BE2C (cell line): ENCODE measurements around the gene SLC4A8.

Experiments
- DNase-seq: peaks from one replicate; pipeline ENCODE4 v3.0.0-alpha.2; 2020
- H3K27me3 ChIP-seq: fragments of 250-450 bp; sonication (Bioruptor Pico); 2 replicates; pipeline ENCODE4 v1.5.1; 2020; ENCODE audit warnings: mild to moderate bottlenecking
- H3K36me3 ChIP-seq: fragments of 250-450 bp; sonication (Bioruptor Pico); 2 replicates; pipeline ENCODE4 v1.5.1; 2020; ENCODE audit warnings: mild to moderate bottlenecking
- H3K4me1 ChIP-seq: fragments of 250-450 bp; sonication (Bioruptor Pico); 2 replicates; pipeline ENCODE4 v1.5.1; 2020
- H3K4me3 ChIP-seq: 2 replicates; pipeline ENCODE4 v1.5.1; 2011; ENCODE audit warnings: low read depth, low read length
- H3K9me3 ChIP-seq: fragments of 250-450 bp; sonication (Bioruptor Pico); 2 replicates; pipeline ENCODE4 v1.5.1; 2020
- TF ChIP-seq, protein P1 (sequence below): IDR thresholded peaks from 2 replicates; pipeline ENCODE4 v1.5.1; 2012; ENCODE audit warnings: mild to moderate bottlenecking, low read depth, low read length

SLC4A8 gene

DNA sequence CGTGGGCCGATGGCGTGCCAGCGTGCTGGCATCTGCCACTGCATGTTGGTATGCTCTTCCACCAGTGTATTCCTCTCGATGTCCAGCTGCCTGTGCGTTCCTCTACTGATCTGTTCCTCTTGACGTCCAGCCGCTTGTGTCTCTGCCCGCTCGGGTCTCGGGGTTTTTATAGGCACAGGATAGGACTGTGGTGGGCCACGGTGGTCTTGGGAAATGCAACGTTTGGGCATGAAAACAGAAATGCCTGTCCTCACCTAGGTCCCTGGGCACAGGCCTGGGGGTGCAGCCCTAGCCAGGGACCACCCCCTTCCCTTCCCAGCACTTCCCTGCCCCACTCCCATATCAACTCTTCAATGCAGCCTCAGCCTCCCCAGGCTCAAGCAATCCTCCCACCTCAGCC lies 23.1 kb upstream of the SLC4A8 start:
- no peaks in the 10 kb centered on the region for H3K27me3 ChIP-seq
- TF ChIP-seq, protein P1, sequence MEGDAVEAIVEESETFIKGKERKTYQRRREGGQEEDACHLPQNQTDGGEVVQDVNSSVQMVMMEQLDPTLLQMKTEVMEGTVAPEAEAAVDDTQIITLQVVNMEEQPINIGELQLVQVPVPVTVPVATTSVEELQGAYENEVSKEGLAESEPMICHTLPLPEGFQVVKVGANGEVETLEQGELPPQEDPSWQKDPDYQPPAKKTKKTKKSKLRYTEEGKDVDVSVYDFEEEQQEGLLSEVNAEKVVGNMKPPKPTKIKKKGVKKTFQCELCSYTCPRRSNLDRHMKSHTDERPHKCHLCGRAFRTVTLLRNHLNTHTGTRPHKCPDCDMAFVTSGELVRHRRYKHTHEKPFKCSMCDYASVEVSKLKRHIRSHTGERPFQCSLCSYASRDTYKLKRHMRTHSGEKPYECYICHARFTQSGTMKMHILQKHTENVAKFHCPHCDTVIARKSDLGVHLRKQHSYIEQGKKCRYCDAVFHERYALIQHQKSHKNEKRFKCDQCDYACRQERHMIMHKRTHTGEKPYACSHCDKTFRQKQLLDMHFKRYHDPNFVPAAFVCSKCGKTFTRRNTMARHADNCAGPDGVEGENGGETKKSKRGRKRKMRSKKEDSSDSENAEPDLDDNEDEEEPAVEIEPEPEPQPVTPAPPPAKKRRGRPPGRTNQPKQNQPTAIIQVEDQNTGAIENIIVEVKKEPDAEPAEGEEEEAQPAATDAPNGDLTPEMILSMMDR, result no peak

DNA sequence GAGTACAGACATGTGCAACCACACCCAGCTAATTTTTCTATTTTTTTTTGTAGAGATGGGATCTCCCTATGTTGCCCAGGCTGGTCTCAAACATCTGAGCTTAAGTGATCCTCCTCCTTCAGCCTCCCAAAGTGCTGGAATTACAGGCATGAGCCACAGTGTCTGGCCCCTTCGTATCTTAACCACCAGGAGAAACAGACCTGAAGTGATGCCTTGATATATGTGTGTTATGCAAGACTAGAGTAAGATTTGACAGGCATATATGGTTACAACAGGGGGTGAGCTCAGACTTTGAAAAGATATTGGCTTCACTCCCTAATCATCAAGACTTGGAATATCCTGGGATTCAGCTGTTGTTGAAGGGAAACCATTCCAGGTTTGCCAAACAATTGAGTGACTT lies 22.7 kb upstream of the SLC4A8 start:
- no peaks in the 10 kb centered on the region for H3K27me3 ChIP-seq
- no peak overlapping the region for H3K4me3 ChIP-seq
- no peaks in the 10 kb centered on the region for H3K36me3 ChIP-seq
- DNase-seq, result no peak
- TF ChIP-seq, protein P1, result no peak
- peaks cover 34% of the 10 kb centered on the region for H3K4me1 ChIP-seq
- no peaks in the 10 kb centered on the region; the same call in 1 of the 2 replicates for H3K9me3 ChIP-seq

More for the DNA sequence above, 23.1 kb upstream of the SLC4A8 start:
- Histone ChIP-seq H3K4me1 (peaks cover 30% of the 10 kb centered on the region), H3K9me3 (no peaks in the 10 kb centered on the region; the same call in 1 of the 2 replicates), H3K36me3 (no peaks in the 10 kb centered on the region), H3K4me3 (no peak overlapping the region)
- no peak for DNase-seq

DNA sequence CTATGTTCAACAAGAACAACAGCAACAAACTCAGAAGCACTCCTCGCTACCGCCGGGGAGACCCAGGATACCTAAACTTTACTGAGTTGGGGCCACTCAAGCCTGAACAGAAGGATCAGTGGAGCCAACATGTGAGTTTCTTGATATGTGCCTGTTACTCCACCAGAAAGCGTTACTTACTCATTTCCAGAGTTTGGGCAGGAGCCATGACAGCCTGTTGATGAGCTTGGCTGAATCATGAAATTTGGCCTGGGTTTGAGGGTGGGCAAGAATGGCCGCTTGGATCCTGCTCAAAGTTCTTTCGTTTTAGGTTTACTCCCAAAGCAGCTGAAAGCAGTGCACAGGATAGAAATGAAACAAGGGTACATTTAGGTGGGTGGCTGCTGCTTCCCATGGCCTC lies 21.5 kb upstream of the SLC4A8 start:
- DNase-seq, result no peak
- H3K36me3 ChIP-seq, result no peaks in the 10 kb centered on the region
- H3K4me1 ChIP-seq, result peaks cover 44% of the 10 kb centered on the region
- H3K9me3 ChIP-seq, result no peaks in the 10 kb centered on the region; the same call in 1 of the 2 replicates
- no peaks in the 10 kb centered on the region for H3K27me3 ChIP-seq
- no peak overlapping the region for H3K4me3 ChIP-seq
- TF ChIP-seq, protein P1, result no peak

DNA sequence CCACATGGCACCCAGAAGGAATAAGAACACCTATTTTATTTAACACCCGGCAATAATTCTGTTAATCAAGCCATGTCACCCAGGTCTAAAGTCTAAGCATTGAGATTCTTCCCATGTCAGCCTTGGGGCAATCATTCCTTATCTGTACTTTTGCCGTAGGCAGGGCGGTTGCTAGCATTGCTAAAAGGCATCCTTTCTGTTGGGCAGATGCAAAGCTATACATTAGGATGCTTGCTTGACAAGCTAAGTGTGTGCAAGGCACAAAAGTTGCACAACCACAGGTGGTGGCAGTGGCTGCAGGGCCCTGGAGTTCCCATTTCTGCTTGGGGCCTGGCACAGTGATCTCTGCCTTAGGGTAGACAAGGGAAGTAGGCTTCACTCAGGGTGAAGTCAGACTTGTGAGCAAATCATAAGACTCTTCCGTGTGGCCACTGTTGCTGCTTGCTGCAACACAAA lies 20.9 kb upstream of the SLC4A8 start:
- DNase-seq, result no peak
- Histone ChIP-seq H3K4me1 (peaks cover 48% of the 10 kb centered on the region), H3K4me3 (no peak overlapping the region), H3K9me3 (no peaks in the 10 kb centered on the region; the same call in 1 of the 2 replicates), H3K27me3 (no peaks in the 10 kb centered on the region), H3K36me3 (no peaks in the 10 kb centered on the region)
- TF ChIP-seq, protein P1, result no peak

DNA sequence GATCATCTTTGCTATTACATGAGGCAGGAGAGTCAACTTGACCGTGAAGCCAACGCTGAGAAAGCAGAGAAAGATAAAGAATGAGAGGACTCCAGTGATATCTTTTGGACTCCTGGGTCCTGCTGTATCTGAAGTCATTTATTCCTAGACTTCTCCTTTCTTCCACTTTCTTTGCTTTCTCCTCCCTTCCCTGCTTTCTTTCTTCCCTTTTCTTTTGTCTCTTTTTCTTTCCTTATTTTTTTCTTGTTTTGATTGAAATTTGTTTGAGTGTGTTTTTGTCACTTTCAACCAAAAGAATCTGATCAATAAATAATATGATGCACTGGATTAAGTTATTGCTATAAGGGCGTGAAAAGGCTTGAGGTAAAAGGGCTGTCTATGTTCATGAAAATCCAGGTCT lies 20.0 kb upstream of the SLC4A8 start:
- H3K4me3 ChIP-seq, result no peak overlapping the region
- no peaks in the 10 kb centered on the region for H3K36me3 ChIP-seq
- H3K27me3 ChIP-seq, result no peaks in the 10 kb centered on the region
- H3K4me1 ChIP-seq, result peaks cover 55% of the 10 kb centered on the region
- no peak for DNase-seq
- TF ChIP-seq, protein P1, result no peak
- H3K9me3 ChIP-seq, result no peaks in the 10 kb centered on the region

DNA sequence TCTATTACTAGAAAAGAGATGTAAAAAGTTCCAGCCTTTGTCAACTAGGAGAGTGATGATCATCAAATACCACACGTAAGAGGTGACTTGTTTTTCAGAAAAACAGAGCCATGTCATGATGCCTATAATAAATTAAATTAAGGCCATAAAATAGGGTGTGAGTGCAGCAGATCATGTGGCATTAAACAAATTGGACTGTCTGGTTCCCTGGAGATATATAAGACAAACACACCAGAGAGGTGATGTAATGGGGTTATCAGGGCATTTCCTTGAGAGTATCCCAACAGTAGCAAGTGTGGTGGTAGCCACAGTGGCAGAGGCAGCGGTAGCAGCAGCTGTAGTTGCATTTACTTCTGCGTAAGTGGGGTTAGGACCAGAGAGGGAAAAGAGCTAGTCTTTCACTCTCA lies 18.8 kb upstream of the SLC4A8 start:
- Histone ChIP-seq H3K36me3 (no peaks in the 10 kb centered on the region), H3K9me3 (no peaks in the 10 kb centered on the region), H3K4me3 (no peak overlapping the region), H3K4me1 (peaks cover 58% of the 10 kb centered on the region), H3K27me3 (no peaks in the 10 kb centered on the region)
- TF ChIP-seq, protein P1, result no peak
- DNase-seq, result peak; percentile 81
